Stimulated activated naive CD4-positive, alpha-beta T cell treated with Interleukin-2 at 50 U/mL for 16 hours (primary cell): ENCODE measurements around the gene PREPL.

Experiments
- DNase-seq: peaks from one replicate; lab custom pipeline; 2025; lab: John Stamatoyannopoulos, UW

PREPL gene

GRCh38 chr2:44295633-44296359 lies 65.5 kb downstream of the PREPL start:
- no peak for DNase-seq

GRCh38 chr2:44295113-44295512 lies 66.2 kb downstream of the PREPL start:
- no peak for DNase-seq

GRCh38 chr2:44291281-44292248 lies 69.7 kb downstream of the PREPL start:
- DNase-seq, result no peak

DNA sequence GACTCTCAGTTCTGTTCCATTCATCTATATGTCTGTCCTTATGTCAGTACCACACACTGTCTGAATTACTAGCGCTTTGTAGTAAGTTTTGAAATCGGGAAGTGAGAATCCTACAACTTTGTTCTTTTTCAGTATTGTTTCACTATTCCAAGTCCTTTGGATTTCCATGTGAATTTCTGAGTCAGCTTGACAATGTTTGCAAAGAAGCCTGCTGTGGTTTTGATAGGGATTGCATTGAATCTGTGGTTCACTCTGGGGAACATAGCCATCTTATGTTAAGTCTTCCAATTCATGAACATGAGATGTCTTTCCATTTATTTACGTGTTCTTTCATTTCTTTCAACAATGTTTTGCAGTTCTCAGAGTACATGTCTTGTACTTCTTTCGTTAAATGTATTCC lies 71.0 kb downstream of the PREPL start:
- no peak for DNase-seq

DNA sequence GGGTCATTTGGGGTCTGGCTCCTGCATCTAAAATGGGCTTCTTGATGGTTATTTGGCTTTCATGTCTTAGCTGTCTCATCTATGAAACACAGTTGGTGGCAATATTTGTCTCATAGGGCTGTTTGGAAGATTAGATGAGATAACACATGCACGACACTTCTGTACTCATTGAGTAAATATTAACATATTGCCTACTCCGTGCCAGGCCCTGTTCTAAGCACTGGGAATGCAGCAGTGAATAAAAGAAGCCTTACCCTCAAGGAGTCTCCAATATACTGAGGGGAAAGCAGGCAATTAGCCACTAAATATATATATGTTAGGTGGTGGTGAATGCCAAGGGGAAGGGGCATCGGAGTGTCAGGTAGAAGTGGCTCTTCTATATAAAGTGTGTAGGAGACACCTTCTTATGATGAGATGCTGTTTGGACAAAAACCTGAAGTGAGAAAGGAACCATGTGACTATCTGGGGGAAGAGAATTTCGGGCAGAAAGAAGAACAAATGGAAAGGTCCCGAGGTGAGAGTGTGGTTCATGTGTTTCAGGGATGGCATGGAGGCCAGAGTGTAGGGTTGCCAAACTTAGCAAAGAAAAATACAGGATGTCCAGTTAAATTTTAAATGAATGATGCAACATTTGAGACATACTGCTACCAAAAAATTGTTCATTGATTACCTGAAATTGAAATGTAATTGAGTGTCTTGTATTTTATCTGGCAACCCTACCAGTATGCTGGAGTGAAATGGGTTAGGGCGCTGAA lies 74.2 kb downstream of the PREPL start:
- DNase-seq, result no peak

- no peak for DNase-seq
Measured at GRCh38 chr2:44286119-44286883, 75.0 kb downstream of the PREPL start.

DNA sequence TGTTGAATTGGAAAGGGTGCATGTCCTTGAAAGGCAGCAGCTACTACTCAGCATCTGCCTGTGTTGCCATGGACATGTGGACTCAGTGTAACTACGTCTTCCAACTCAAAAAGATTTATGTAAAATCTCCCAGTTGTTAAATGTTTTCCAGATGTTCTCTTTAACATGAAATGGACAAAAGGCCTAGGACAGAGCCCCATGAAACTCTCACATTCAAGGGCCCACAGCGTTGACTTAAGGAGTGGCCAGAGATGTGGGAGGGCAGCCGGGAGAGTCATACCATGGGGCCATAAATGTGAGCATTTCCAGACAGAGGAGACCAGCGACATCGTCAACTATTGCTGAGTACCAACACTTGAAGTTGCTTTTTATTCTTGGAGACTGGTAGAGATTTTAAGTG lies 76.1 kb downstream of the PREPL start:
- DNase-seq, result no peak

DNA sequence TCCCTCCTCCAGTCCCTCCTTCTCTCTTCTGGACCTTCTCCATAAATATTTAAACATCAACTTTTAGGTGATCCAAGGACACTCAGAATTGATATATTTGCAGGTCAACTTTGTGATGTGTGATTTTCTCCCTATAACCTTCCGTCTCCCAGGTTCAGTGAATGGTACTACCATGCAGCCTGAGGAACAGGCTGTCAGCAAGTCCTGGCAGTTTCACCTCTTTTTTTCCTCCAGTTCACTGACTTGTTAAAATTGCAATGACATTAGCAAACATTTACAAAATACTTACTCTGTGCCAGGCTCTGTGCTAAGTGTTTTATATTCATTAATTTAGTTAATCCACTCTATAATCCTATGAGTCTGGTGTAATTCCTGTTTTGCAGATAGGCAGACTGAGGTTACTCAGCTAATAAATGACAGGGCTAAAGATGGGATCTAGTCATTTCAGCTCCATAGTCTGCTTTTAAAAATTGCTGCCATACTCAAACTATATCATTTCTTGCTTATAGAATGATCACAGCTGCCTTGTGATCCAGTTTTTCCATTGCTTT lies 78.1 kb downstream of the PREPL start:
- DNase-seq, result no peak

GRCh38 chr2:44280869-44281268 lies 80.4 kb downstream of the PREPL start:
- DNase-seq, result no peak

DNA sequence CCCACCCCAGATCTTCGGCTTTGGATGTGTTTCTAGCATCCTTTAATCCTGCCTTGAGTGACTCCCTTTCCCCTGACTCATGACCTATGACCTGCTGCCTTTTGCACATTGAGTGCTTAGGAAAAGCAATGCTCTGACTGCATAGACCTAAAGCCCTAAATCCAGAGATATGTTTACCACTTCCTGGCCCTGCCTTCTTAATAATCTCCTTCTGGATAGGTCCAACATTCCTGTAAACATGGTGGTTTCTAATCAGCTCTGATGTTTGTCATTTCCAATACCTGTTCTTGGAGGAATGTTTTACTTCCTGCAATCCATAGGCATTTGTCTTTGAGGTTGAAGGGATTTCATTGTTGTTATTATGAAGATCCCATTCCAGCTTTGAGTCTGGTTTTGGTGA lies 83.8 kb downstream of the PREPL start:
- no peak for DNase-seq

- no peak for DNase-seq
Measured at GRCh38 chr2:44275927-44276303, 85.4 kb downstream of the PREPL start.

DNA sequence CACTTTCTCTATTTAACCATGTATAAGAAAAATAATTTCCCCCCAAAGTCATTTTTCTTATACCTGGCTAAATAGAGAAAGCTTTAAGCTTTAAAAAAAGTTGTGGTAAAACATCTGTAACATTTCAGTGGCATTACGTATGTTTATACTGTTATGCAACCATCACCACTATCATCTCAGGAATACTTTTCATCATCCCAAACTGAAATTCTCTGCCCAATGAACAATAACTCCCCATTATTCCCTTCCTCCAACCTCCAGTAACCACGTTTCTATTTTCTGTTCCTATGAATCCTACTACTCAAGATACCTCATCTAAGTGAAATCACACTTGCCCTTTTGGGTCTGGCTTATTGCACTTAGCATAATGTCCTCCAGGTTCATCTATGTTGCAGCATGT lies 87.7 kb downstream of the PREPL start:
- no peak for DNase-seq

DNA sequence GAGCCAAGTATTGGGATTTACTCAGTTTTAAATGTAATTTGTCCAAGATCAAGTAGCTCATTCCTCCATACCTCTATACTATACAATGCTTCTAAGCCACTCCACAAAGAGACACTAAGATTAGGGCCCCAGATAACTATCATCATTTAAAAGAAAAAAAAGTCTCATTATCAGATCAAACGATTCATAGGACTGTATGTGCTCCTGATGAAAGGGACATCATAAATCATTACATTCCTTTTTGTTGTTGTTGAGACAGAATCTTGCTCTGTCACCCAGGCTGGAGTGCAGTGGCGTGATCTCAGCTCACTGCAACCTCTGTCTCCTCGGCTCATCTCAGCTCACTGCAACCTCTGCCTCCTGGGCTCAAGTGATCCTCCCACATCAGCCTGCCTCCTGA lies 88.2 kb downstream of the PREPL start:
- DNase-seq, result no peak

- no peak for DNase-seq
Measured at GRCh38 chr2:44271296-44271695, 90.0 kb downstream of the PREPL start.

GRCh38 chr2:44269831-44270230 lies 91.5 kb downstream of the PREPL start:
- DNase-seq, result no peak

DNA sequence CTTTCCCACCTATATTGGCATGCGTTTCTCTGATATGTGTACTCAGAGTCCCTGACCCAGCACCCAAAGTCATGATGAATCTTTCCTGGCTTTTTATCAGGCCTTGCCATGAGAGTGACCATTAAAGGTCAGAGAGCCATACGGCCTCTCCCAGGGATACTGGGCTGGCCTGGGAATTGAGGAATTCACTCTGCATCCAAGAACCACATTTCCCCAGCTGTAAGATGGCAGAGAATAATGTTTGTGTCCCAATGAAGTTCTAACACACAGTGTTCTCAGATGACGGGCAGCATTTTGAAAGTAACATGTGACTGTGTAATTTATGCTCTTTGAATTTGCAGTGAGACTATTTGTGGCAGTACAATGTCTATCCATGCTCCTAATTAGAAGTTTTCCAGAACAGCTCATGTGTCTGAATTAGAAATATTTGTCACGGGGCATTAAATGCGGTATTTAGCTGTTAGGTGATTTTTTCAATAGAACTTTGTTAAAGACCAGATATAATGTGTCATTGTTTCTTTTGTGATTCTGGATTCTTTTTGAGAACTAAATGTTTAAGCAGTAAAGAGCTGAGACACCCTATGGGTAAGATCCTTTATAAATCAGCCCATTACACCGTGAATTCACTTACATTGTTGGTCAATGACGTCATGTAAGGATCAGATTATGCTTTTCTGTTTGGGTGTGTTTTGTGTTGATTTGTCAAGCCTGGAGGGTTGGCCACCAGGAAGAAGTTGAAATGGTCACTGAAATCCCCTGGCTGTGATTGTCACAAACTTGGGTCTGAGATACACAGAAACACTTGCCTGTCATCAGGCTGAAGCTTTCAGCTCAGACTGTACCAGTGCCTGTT lies 93.3 kb downstream of the PREPL start:
- DNase-seq, result no peak
